ENCODE data around the gene C1orf35. TPM values are rescaled to one million over a fixed set of nuclear protein-coding genes. Genes with fewer than 3 reads are reported as not detected.

Gene C1orf35
- total and polyA plus RNA-seq, 2 of the 4 experiments (the other 2 are of a cell fraction), result 4.3 to 13.0 TPM

DNA sequence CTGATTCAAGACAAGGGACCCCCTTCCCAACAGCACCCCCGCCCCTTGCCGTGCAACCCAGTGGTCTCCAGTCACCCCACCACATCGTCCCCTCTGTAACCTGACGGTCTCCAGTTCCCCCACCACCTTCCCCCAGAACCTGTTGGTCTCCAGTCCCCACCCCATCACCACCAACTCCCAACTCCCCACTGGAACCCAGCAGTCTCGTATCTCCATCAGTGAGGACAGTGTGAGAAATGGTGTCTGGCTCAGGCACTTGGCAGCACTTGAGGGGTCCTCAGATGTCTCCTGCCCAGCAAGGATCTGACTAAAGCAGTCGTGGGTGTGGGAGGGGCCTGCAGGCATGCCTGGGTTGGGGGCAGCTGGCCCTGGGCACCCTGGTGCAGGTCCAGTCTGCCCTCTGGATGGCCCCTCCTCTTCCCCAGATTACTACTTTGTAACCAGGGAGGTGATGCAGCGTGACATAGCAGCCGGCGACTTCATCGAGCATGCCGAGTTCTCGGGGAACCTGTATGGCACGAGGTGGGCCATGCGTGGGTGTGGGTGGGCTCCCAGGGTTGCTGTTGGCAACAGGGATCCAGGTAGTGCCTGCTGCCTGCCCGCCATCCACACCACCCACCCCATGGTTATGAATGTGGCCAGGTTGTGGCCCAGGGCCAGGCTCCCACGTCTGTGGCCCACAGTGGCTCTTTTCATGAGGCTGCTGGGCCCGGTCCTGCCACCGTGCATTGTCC lies 43.5 kb upstream of the C1orf35 start:
- H3K79me1 ChIP-seq (ENCODE audit: low read depth in 1 of 2, low read length in 2 of 2), result peaks cover 9 to 75% of the 10 kb centered on the region in 2 experiments
- H4K20me1 ChIP-seq (ENCODE audit: insufficient read depth, low read length), result peaks cover 63% of the 10 kb centered on the region
- H3K4me3 ChIP-seq (ENCODE audit: insufficient read depth, low read depth, low read length), result no peak overlapping the region
- intact Hi-C loops (cut with micrococcal nuclease) (no loop called here), dilution Hi-C loops (cut with HindIII; ENCODE audit: low sequenced_read_pairs, unreplicated experiment) (no loop called here), in situ Hi-C loops (cut with MboI; ENCODE audit: low sequenced_read_pairs) (no loop called here)
- H2BK15ac ChIP-seq (ENCODE audit: low read depth, low read length), result no peak overlapping the region
- no peak overlapping the region for H3K4ac ChIP-seq (ENCODE audit: low read depth, low read length)
- H4K5ac ChIP-seq (ENCODE audit: low read depth, low read length), result no peak overlapping the region
- H3K27ac ChIP-seq (ENCODE audit: insufficient read depth, low read length), result no peak overlapping the region
- no peak overlapping the region for H4K8ac ChIP-seq (ENCODE audit: low read depth in 2 of 2, low read length in 2 of 2)
- H3K18ac ChIP-seq (ENCODE audit: low read depth, low read length), result no peak overlapping the region
- ChIA-PET POLR2A (ENCODE audit: unreplicated experiment) (no interaction called here), CTCF (no interaction called here)
- WGBS, 2 experiments (ENCODE audit: extremely low coverage in 2 of 2, insufficient read length in 1 of 2), result no CpG with 5 or more reads among the region's 18 CpGs
- no peak overlapping the region for H2AK9ac ChIP-seq (replicated peaks; ENCODE audit: low read depth, low read length, poor library complexity)
- no peak overlapping the region for H4K91ac ChIP-seq (ENCODE audit: insufficient read depth, low read depth, low read length)
- no peak for ATAC-seq (ENCODE audit: low read depth)
- no peak overlapping the region for H2AFZ ChIP-seq (replicated peaks; ENCODE audit: low read length, poor library complexity)
- H3K9me3 ChIP-seq (ENCODE audit: control insufficient read depth, insufficient read depth, low read length), result no peaks in the 10 kb centered on the region
- no peaks in the 10 kb centered on the region for H3K27me3 ChIP-seq (ENCODE audit: control insufficient read depth, insufficient read depth, low read length)
- no peak overlapping the region for H2BK120ac ChIP-seq (ENCODE audit: low read depth, low read length)
- TF ChIP-seq MAZ (IDR thresholded peaks at IDR 0.05; ENCODE audit: borderline replicate concordance, low read depth, low read length) (no peak), BHLHE40 (IDR thresholded peaks at IDR 0.05; ENCODE audit: low read depth, low read length) (no peak), FOS (IDR thresholded peaks at IDR 0.05; ENCODE audit: low read depth, low read length) (no peak), NFE2L2 (IDR thresholded peaks at IDR 0.05; ENCODE audit: low read depth, low read length) (no peak), CEBPB (IDR thresholded peaks at IDR 0.05; ENCODE audit: low read depth, low read length) (no peak), MXI1 (IDR thresholded peaks at IDR 0.05; ENCODE audit: borderline replicate concordance, low read depth, low read length) (no peak), CHD1 (IDR thresholded peaks at IDR 0.05; ENCODE audit: low read depth, low read length) (no peak)
- H3K36me3 ChIP-seq (ENCODE audit: control insufficient read depth, insufficient read depth, low read length), result peaks cover 14% of the 10 kb centered on the region
- H3K4me2 ChIP-seq (ENCODE audit: low read depth, low read length), result no peak overlapping the region
- no peak overlapping the region for H3K23ac ChIP-seq (ENCODE audit: low read depth, low read length)
- no TSS peak for BruUV-seq (replicated peaks)
- H3K9me1 ChIP-seq (ENCODE audit: insufficient read depth, low read length), result peaks cover 26% of the 10 kb centered on the region
- DNase-seq, result no peak
- no peak overlapping the region for H3K14ac ChIP-seq (replicated peaks; ENCODE audit: low read depth, low read length)
- peaks cover 37% of the 10 kb centered on the region for H3K4me1 ChIP-seq (ENCODE audit: control insufficient read depth, insufficient read depth, low read length)
- H2BK20ac ChIP-seq (ENCODE audit: low read depth, low read length), result no peak overlapping the region
- H3K56ac ChIP-seq (ENCODE audit: extremely low read depth, insufficient read depth, low read length), result no peak overlapping the region
- H2BK5ac ChIP-seq (ENCODE audit: low read depth, low read length, poor library complexity, severe bottlenecking), result no peak overlapping the region
- no peak overlapping the region for H2AK5ac ChIP-seq (ENCODE audit: low read depth, low read length)
- H3K9ac ChIP-seq (ENCODE audit: low read depth, low read length), result no peak overlapping the region

All from IMR-90 (cell line).